Neural crest cell (in vitro differentiated cells): ENCODE results near the gene ITK. TPM values are rescaled to one million over a fixed set of nuclear protein-coding genes. Genes with fewer than 3 reads are reported as not detected.
"Not testable (repeated sequence)": the region's sequence is repeated elsewhere in the genome, so short reads cannot be mapped to it uniquely, and the experiment has no call there.

ENCODE experiments used
- DNase-seq: peaks from one replicate; pipeline ENCODE4 v3.0.0; 2021; ENCODE audit warnings: low read depth, mixed read lengths, low spot score
- H3K27ac Mint-ChIP-seq: one replicate; pipeline ENCODE4 v1.8.0; 2021; ENCODE audit warnings: mild to moderate bottlenecking, mixed read lengths; ENCODE audit not compliant: unreplicated experiment
- H3K27me3 Mint-ChIP-seq: 2 replicates; pipeline ENCODE4 v1.8.0; 2021; ENCODE audit warnings: low read depth, mild to moderate bottlenecking, mixed read lengths
- H3K36me3 Mint-ChIP-seq: 2 replicates; pipeline ENCODE4 v1.8.0; 2021; ENCODE audit warnings: low read depth, mild to moderate bottlenecking, mixed read lengths
- H3K4me1 Mint-ChIP-seq: 2 replicates; pipeline ENCODE4 v1.8.0; 2021; ENCODE audit warnings: mixed read lengths
- H3K4me3 Mint-ChIP-seq: one replicate; pipeline ENCODE4 v1.8.0; 2021; ENCODE audit warnings: mild to moderate bottlenecking, mixed read lengths
- H3K9me3 Mint-ChIP-seq: 2 replicates; pipeline ENCODE4 v1.8.0; 2021; ENCODE audit warnings: mixed read lengths
- total RNA-seq: library from RNA; stranded (reverse); gene quantifications from 2 replicates; pipeline ENCODE4 v1.2.1, GENCODE V29; 2021
- TF ChIP-seq, protein P1 (sequence below): fragments of 200-600 bp; sonication (generic); conservative IDR thresholded peaks from 2 replicates; pipeline ENCODE4 v1.5.0; 2021; ENCODE audit warnings: antibody characterized with exemption, mild to moderate bottlenecking

ITK gene
- total RNA-seq, 1 donor from 2014 or later = not detected

DNA sequence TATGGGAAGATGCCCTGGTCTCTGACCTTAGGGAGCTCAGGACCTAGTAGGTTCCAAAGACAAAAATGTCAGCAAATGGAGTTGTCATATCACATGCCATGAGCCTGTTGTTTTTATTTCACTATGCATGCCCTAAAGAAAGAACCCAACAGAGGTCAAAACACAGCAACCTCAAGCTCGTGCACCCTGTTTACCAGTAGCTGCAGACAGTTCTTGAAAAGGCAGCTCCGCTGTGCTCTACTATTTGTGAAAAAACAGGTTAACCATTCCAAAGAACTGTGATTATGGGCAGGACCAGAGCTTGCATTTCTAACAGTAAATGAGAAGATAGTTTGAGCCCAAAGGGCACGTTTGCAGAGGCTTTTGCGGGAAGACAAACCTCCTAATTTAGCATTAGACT is 22.8 kb downstream of the ITK start:
- H3K36me3 Mint-ChIP-seq = no peaks in the 10 kb centered on the region
- TF ChIP-seq, protein P1, sequence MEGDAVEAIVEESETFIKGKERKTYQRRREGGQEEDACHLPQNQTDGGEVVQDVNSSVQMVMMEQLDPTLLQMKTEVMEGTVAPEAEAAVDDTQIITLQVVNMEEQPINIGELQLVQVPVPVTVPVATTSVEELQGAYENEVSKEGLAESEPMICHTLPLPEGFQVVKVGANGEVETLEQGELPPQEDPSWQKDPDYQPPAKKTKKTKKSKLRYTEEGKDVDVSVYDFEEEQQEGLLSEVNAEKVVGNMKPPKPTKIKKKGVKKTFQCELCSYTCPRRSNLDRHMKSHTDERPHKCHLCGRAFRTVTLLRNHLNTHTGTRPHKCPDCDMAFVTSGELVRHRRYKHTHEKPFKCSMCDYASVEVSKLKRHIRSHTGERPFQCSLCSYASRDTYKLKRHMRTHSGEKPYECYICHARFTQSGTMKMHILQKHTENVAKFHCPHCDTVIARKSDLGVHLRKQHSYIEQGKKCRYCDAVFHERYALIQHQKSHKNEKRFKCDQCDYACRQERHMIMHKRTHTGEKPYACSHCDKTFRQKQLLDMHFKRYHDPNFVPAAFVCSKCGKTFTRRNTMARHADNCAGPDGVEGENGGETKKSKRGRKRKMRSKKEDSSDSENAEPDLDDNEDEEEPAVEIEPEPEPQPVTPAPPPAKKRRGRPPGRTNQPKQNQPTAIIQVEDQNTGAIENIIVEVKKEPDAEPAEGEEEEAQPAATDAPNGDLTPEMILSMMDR = no peak
- H3K4me3 Mint-ChIP-seq = no peak overlapping the region
- no peaks in the 10 kb centered on the region for H3K4me1 Mint-ChIP-seq
- peaks cover 3% of the 10 kb centered on the region for H3K9me3 Mint-ChIP-seq
- peaks cover 6% of the 10 kb centered on the region for H3K27me3 Mint-ChIP-seq
- no peak for DNase-seq
- H3K27ac Mint-ChIP-seq = no peak overlapping the region

- TF ChIP-seq, protein P1 = no peak
- no peak for DNase-seq
- peaks cover 3% of the 10 kb centered on the region for H3K9me3 Mint-ChIP-seq
- peaks cover 2% of the 10 kb centered on the region for H3K27me3 Mint-ChIP-seq
- no peaks in the 10 kb centered on the region for H3K36me3 Mint-ChIP-seq
- H3K4me3 Mint-ChIP-seq = no peak overlapping the region
- no peak overlapping the region for H3K27ac Mint-ChIP-seq
- no peaks in the 10 kb centered on the region for H3K4me1 Mint-ChIP-seq
These were observed 24.1 kb downstream of the ITK start for GRCh38 chr5:157204765-157205164.

- Mint-ChIP-seq H3K4me3 (no peak overlapping the region), H3K27me3 (peaks cover 2% of the 10 kb centered on the region), H3K36me3 (no peaks in the 10 kb centered on the region), H3K27ac (no peak overlapping the region), H3K4me1 (no peaks in the 10 kb centered on the region), H3K9me3 (peaks cover 3% of the 10 kb centered on the region)
- TF ChIP-seq, protein P1 = no peak
- no peak for DNase-seq
These were observed 25.1 kb downstream of the ITK start for GRCh38 chr5:157205708-157206107.

- not testable (repeated sequence) for H3K27me3 Mint-ChIP-seq, H3K27ac Mint-ChIP-seq, H3K4me3 Mint-ChIP-seq, DNase-seq, H3K9me3 Mint-ChIP-seq, H3K36me3 Mint-ChIP-seq, H3K4me1 Mint-ChIP-seq
These were observed 30.0 kb downstream of the ITK start for GRCh38 chr5:157210652-157211051.

DNA sequence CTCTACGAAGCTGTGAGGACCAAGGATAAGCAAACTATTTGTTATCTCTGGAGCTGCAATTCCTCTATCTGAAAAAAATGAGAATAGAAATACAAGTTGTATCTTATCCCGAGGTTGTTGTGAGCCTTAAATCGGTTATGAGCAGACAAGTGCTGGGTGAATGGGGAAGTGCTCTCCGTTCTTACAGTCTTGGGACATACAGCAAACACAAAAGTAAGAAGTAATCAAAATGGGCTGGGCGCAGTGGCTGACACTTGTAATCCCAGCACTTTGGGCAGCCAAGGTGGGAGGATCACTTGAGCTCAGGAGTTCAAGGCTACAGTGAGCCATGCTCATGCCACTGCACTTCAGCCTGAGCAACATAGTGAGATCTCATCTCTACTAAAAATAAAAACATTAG is 31.7 kb downstream of the ITK start:
- no peaks in the 10 kb centered on the region for H3K4me1 Mint-ChIP-seq
- peaks cover 2% of the 10 kb centered on the region for H3K9me3 Mint-ChIP-seq
- no peak for DNase-seq
- no peak overlapping the region for H3K4me3 Mint-ChIP-seq
- H3K27ac Mint-ChIP-seq = no peak overlapping the region
- no peaks in the 10 kb centered on the region for H3K27me3 Mint-ChIP-seq
- H3K36me3 Mint-ChIP-seq = no peaks in the 10 kb centered on the region
- TF ChIP-seq, protein P1 = no peak

DNA sequence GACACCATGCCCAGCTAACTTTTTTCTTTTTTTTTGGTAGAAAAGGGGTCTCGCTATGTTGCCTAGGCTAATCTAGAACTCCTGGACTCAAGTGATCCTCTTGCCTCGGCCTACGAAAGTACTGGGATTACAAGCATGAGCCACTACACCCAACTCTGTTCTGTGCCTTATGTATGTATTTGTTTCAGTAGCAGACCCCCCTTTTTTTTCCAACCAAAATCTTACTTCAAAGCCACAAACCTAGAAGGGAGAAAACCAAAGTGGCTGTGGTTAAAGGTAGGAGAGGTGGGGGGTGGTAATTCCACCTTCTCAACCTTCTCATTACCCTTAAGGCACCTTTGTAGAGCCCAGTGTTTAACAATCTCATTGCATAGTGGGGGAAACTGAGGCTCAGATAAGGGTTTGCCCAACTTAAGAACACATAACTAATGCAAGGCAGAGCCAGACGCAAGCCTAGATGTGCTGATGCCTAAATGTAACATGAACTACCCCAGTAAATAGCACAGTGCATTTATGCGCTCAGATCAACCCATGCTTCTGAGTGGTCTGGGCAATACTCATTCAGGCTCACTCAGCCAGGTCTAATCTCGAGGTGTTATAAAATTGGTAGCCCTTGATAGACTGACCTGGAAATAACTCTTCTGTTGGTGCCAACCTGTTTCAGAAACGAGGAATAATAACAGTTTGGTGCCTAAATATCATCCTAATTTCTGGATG is 33.0 kb downstream of the ITK start:
- no peaks in the 10 kb centered on the region for H3K36me3 Mint-ChIP-seq
- no peak overlapping the region for H3K27ac Mint-ChIP-seq
- no peak overlapping the region for H3K4me3 Mint-ChIP-seq
- TF ChIP-seq, protein P1 = no peak
- H3K4me1 Mint-ChIP-seq = no peaks in the 10 kb centered on the region
- peaks cover 2% of the 10 kb centered on the region for H3K9me3 Mint-ChIP-seq
- no peak for DNase-seq
- no peaks in the 10 kb centered on the region for H3K27me3 Mint-ChIP-seq
